GM23248 (cell line): ENCODE data around the gene MCU.

ENCODE experiments used
- EZH2 ChIP-seq: fragments of 200-600 bp; sonication (generic); IDR thresholded peaks from 2 replicates; pipeline ENCODE4 v1.6.1; 2018; ENCODE audit warnings: antibody characterized with exemption, mild to moderate bottlenecking; ENCODE audit not compliant: insufficient read depth, poor library complexity, severe bottlenecking
- EZH2phosphoT487 ChIP-seq: fragments of 200-600 bp; sonication (generic); IDR thresholded peaks from 2 replicates; pipeline ENCODE4 v1.6.1; 2018; ENCODE audit warnings: antibody characterized with exemption, moderate library complexity, mild to moderate bottlenecking, low read depth; ENCODE audit not compliant: insufficient read depth

- TF ChIP-seq EZH2 = no peak
- TF ChIP-seq EZH2phosphoT487 = no peak
These were observed 17.1 kb downstream of the MCU start for GRCh38 chr10:72709041-72709440.
